HepG2 (cell line): ENCODE measurements around the gene NOTUM. TPM values are rescaled to one million over a fixed set of nuclear protein-coding genes. Genes with fewer than 3 reads are reported as not detected.

Source experiments
- DR1 ChIP-seq: sonication (generic); formaldehyde crosslinking; IDR thresholded peaks from 2 replicates; pipeline ENCODE4 v1.8.0; 2021; ENCODE audit warnings: mild to moderate bottlenecking, missing genetic modification reagents, inconsistent platforms
- EEA1 ChIP-seq: sonication (generic); formaldehyde crosslinking; IDR thresholded peaks from 2 replicates; pipeline ENCODE4 v1.5.1; 2020; ENCODE audit warnings: mild to moderate bottlenecking, missing genetic modification reagents, borderline replicate concordance
- HDAC6 ChIP-seq: fragments of 200-600 bp; sonication (generic); IDR thresholded peaks from 2 replicates; pipeline ENCODE4 v1.7.0; 2017; ENCODE audit warnings: mild to moderate bottlenecking, antibody characterized with exemption, low read length, low read depth
- KAT7 ChIP-seq: IDR thresholded peaks from 2 replicates; pipeline ENCODE4 v1.6.1; 2018; ENCODE audit warnings: borderline replicate concordance, missing compliant biosample characterization
- KAT8 ChIP-seq: IDR thresholded peaks from 2 replicates; pipeline ENCODE4 v1.6.1; 2016; ENCODE audit warnings: missing genetic modification reagents, missing compliant biosample characterization
- KDM6A ChIP-seq: IDR thresholded peaks from 2 replicates; pipeline ENCODE4 v1.6.1; 2016; ENCODE audit warnings: low read depth
- POLR2G ChIP-seq: fragments of 200-400 bp; formaldehyde crosslinking; IDR thresholded peaks from 2 replicates; pipeline ENCODE4 v1.6.1; 2018; ENCODE audit warnings: mild to moderate bottlenecking, low read depth, low read length, moderate library complexity
- SRF ChIP-seq: IDR thresholded peaks from 2 replicates; pipeline ENCODE4 v1.6.1; 2011; ENCODE audit warnings: mild to moderate bottlenecking, low read depth, low read length, moderate library complexity
- YEATS4 ChIP-seq: sonication (generic); formaldehyde crosslinking; IDR thresholded peaks from 2 replicates; pipeline ENCODE4 v1.4.0; 2020; ENCODE audit warnings: missing genetic modification reagents, borderline replicate concordance
- ZMYM3 ChIP-seq: sonication (generic); formaldehyde crosslinking; IDR thresholded peaks from 2 replicates; pipeline ENCODE4 v1.5.1; 2020; ENCODE audit warnings: mild to moderate bottlenecking, missing genetic modification reagents
- ZNF143 ChIP-seq: sonication (generic); formaldehyde crosslinking; IDR thresholded peaks from 2 replicates; pipeline ENCODE4 v1.4.0; 2020; ENCODE audit warnings: missing genetic modification reagents
- ZNF205 ChIP-seq: IDR thresholded peaks from 2 replicates; pipeline ENCODE4 v1.6.1; 2018; ENCODE audit warnings: missing biosample characterization, missing genetic modification reagents
- ZNF230 ChIP-seq: sonication (generic); formaldehyde crosslinking; IDR thresholded peaks from 2 replicates; pipeline ENCODE4 v1.4.0; 2020; ENCODE audit warnings: mild to moderate bottlenecking, missing genetic modification reagents
- ZNF660 ChIP-seq: sonication (generic); formaldehyde crosslinking; IDR thresholded peaks from 2 replicates; pipeline ENCODE4 v1.5.1; 2020; ENCODE audit warnings: mild to moderate bottlenecking, low read depth, missing genetic modification reagents, borderline replicate concordance
- ZNF766 ChIP-seq: sonication (generic); formaldehyde crosslinking; IDR thresholded peaks from 2 replicates; pipeline ENCODE4 v1.5.0; 2020; ENCODE audit warnings: missing genetic modification reagents, borderline replicate concordance
- ZNF768 ChIP-seq: sonication (generic); formaldehyde crosslinking; IDR thresholded peaks from 2 replicates; pipeline ENCODE4 v1.4.0; 2020; ENCODE audit warnings: missing genetic modification reagents
- ZNF878 ChIP-seq: sonication (generic); formaldehyde crosslinking; IDR thresholded peaks from 2 replicates; pipeline ENCODE4 v1.8.1; 2023; ENCODE audit warnings: mild to moderate bottlenecking, missing genetic modification reagents, moderate library complexity
- polyA plus RNA-seq, 8 experiments: library from polyadenylated mRNA; depleted of rRNA in 3 of 8; stranded (reverse) in 7 of 8; unstranded in 1 of 8; fragments of >200 nt; fragmentation: Illumina TruSeq in 4 of 8; extraction: Trizol in 4 of 8; gene quantifications; 2 replicates each; pipeline versions ENCODE4 v1.2.1 to v1.2.3, GENCODE V29; 2011 to 2016; ENCODE audit warnings: low read depth in 4 of 8, missing spikeins in 1 of 8, mixed read lengths in 1 of 8; ENCODE audit not compliant: insufficient read depth in 1 of 8
- total RNA-seq, 5 experiments: library from RNA; depleted of rRNA; stranded (reverse); fragments of >200 nt; fragmentation: Illumina TruSeq; extraction: Trizol; gene quantifications; 2 replicates each; pipeline ENCODE4 v1.2.3, GENCODE V29; 2016; ENCODE audit warnings: low read depth in 1 of 5
- TF ChIP-seq, protein P1 (sequence below), 2 experiments: sonication (generic) in 1 of 2; formaldehyde crosslinking in 1 of 2; IDR thresholded peaks; 2 replicates each; pipeline versions ENCODE4 v1.4.0 to v1.6.1; 2016 to 2020; ENCODE audit warnings: borderline replicate concordance in 1 of 2, low read depth in 1 of 2, mild to moderate bottlenecking in 1 of 2, missing genetic modification reagents in 1 of 2
- TF ChIP-seq, protein P2 (sequence below): sonication (generic); formaldehyde crosslinking; IDR thresholded peaks from 2 replicates; pipeline ENCODE4 v1.5.0; 2020; ENCODE audit warnings: mild to moderate bottlenecking, missing genetic modification reagents, borderline replicate concordance
- TF ChIP-seq, protein P3 (sequence below): IDR thresholded peaks from 2 replicates; pipeline ENCODE4 v1.6.1; 2016; ENCODE audit warnings: low read depth, borderline replicate concordance
- TF ChIP-seq, protein P4 (sequence below): sonication (generic); formaldehyde crosslinking; IDR thresholded peaks from 2 replicates; pipeline ENCODE4 v1.8.0; 2022; ENCODE audit warnings: mild to moderate bottlenecking, missing genetic modification reagents

Gene NOTUM
- total and polyA plus RNA-seq, 2 of the 13 experiments (the other 11 are each of a cell fraction or from before 2014, with no cell fraction given) = 150 to 160 TPM

DNA sequence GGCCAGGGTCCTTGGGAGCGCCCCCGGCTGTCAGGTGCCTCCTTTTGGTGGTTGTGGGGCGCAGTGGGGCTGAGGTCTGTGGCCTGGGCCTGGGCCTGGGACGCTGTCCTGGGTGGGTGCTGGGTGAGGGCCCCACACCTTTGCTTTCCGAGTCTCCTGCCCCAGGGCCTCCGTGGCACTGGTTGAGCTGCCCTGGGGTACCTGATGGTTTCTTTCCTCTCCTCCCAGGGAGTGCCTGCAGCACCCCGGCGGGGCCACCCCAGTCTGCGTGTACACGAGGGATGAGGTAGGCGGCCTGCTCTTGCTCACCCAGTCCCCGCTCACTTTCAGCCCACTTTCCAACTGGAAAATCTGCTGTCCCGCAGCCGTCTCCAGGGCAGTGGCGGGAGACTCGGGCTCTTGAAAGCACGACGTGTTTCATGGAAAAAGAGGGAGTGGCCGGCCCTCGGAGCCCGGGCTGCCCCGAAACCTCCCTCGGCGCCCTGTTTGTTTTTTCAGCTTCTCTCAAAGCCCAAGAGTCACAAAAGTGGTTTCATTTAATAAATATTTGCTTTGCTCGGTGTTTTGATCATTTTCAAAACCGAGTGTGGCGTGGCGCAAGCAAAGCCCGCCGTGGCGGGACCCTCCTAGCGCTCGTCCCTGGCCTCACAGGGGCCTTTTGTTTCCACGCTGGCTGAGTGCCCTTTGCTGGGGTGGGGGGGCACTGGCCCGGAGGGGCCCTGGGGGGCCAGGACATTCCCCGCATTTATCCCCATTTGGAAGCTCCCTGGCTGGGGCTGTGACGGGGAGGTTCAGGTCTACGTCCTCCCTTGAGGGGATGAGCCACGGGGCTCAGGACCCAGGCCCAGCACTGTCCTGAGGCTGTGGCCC lies 33.8 kb upstream of the NOTUM start (continued):
- TF ChIP-seq, protein P1, sequence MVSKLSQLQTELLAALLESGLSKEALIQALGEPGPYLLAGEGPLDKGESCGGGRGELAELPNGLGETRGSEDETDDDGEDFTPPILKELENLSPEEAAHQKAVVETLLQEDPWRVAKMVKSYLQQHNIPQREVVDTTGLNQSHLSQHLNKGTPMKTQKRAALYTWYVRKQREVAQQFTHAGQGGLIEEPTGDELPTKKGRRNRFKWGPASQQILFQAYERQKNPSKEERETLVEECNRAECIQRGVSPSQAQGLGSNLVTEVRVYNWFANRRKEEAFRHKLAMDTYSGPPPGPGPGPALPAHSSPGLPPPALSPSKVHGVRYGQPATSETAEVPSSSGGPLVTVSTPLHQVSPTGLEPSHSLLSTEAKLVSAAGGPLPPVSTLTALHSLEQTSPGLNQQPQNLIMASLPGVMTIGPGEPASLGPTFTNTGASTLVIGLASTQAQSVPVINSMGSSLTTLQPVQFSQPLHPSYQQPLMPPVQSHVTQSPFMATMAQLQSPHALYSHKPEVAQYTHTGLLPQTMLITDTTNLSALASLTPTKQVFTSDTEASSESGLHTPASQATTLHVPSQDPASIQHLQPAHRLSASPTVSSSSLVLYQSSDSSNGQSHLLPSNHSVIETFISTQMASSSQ (IDR thresholded peaks at IDR 0.05; ENCODE audit: low read depth) = peak; percentile 70
- TF ChIP-seq, protein P1 (CRISPR knock-in tag; IDR thresholded peaks at IDR 0.05; ENCODE audit: borderline replicate concordance) = no peak
- TF ChIP-seq, protein P2, sequence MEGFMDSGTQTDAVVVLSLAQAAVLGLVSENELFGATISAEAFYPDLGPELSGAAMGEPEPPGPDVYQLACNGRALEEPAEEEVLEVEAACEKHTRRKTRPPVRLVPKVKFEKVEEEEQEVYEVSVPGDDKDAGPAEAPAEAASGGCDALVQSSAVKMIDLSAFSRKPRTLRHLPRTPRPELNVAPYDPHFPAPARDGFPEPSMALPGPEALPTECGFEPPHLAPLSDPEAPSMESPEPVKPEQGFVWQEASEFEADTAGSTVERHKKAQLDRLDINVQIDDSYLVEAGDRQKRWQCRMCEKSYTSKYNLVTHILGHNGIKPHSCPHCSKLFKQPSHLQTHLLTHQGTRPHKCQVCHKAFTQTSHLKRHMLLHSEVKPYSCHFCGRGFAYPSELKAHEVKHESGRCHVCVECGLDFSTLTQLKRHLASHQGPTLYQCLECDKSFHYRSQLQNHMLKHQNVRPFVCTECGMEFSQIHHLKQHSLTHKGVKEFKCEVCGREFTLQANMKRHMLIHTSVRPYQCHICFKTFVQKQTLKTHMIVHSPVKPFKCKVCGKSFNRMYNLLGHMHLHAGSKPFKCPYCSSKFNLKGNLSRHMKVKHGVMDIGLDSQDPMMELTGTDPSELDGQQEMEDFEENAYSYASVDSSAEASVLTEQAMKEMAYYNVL (CRISPR knock-in tag) = no peak
- TF ChIP-seq ZNF878 (CRISPR knock-in tag) (peak; percentile 93), POLR2G (peak; percentile 60), EEA1 (CRISPR knock-in tag) (0 out of 2 replicates have a peak, but pooled peaks have one; percentile 11), ZNF660 (CRISPR knock-in tag) (no peak; the same call in 1 of the 2 replicates), ZNF768 (CRISPR knock-in tag) (no peak; the same call in 1 of the 2 replicates), ZNF230 (no peak; the same call in 1 of the 2 replicates), ZNF766 (CRISPR knock-in tag) (0 out of 2 replicates have a peak, but pooled peaks have one; percentile 27), ZMYM3 (CRISPR knock-in tag) (no peak), DR1 (CRISPR knock-in tag) (peak; percentile 82), ZNF205 (CRISPR knock-in tag) (no peak), KAT8 (CRISPR knock-in tag) (no peak), ZNF143 (no peak; the same call in 1 of the 2 replicates), SRF (no peak), KDM6A (peak; percentile 26), KAT7 (CRISPR knock-in tag) (no peak), YEATS4 (peak; percentile 74), HDAC6 (no peak)
- TF ChIP-seq, protein P3, sequence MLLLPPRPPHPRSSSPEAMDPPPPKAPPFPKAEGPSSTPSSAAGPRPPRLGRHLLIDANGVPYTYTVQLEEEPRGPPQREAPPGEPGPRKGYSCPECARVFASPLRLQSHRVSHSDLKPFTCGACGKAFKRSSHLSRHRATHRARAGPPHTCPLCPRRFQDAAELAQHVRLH (CRISPR knock-in tag) = no peak; the same call in 1 of the 2 replicates
- TF ChIP-seq, protein P4, sequence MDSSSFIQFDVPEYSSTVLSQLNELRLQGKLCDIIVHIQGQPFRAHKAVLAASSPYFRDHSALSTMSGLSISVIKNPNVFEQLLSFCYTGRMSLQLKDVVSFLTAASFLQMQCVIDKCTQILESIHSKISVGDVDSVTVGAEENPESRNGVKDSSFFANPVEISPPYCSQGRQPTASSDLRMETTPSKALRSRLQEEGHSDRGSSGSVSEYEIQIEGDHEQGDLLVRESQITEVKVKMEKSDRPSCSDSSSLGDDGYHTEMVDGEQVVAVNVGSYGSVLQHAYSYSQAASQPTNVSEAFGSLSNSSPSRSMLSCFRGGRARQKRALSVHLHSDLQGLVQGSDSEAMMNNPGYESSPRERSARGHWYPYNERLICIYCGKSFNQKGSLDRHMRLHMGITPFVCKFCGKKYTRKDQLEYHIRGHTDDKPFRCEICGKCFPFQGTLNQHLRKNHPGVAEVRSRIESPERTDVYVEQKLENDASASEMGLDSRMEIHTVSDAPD (CRISPR knock-in tag) = peak; percentile 13
